Measurements from ENCODE around the gene PRSS12. TPM values are rescaled to one million over a fixed set of nuclear protein-coding genes. Genes with fewer than 3 reads are reported as not detected.

PRSS12 gene, protein sequence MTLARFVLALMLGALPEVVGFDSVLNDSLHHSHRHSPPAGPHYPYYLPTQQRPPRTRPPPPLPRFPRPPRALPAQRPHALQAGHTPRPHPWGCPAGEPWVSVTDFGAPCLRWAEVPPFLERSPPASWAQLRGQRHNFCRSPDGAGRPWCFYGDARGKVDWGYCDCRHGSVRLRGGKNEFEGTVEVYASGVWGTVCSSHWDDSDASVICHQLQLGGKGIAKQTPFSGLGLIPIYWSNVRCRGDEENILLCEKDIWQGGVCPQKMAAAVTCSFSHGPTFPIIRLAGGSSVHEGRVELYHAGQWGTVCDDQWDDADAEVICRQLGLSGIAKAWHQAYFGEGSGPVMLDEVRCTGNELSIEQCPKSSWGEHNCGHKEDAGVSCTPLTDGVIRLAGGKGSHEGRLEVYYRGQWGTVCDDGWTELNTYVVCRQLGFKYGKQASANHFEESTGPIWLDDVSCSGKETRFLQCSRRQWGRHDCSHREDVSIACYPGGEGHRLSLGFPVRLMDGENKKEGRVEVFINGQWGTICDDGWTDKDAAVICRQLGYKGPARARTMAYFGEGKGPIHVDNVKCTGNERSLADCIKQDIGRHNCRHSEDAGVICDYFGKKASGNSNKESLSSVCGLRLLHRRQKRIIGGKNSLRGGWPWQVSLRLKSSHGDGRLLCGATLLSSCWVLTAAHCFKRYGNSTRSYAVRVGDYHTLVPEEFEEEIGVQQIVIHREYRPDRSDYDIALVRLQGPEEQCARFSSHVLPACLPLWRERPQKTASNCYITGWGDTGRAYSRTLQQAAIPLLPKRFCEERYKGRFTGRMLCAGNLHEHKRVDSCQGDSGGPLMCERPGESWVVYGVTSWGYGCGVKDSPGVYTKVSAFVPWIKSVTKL
- polyA plus RNA-seq (2012; ENCODE audit: insufficient read length, low read depth), result 11.9 TPM

DNA sequence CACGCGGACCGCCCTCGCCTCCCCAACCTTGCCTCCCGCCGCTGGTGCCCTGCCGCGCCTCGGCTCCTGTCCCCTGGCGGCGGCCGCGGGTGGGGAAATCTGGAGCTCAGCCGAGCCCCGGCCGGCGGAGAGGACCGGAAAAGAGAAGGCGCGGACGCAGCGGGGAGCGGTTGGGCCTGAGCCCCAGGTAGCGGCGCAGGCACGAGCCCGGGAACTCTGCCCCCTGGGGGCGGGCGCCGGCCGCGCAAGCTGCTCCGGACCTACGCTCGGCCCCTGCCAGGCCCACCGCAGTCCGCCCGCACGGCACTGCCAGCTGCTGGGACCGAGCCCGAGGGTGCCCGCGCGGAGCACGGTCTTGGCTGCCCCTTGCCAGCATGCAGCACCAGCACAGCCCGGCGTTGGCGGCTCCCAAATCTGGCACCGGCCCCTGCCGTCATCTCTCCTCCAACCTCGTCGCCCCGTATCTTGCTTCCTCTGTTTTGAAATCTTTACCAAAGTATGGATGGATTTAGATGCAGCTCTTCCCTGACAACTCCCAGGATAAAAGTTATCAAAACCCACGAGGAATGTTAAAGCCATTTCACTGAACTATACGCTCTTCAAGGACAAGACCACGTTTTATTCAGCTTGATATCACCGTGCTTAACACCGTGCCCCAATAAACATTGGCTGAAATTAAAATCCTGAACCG lies at the start of gene PRSS12:
Gene PRSS12, minus strand, starts transcription at position 161 of the 691 bp plus-strand sequence. CDS start 283 bp downstream, outside the sequence.
- TF ChIP-seq SIN3A (IDR thresholded peaks at IDR 0.05; ENCODE audit: borderline replicate concordance, insufficient read depth, low read length) (no peak), POLR2AphosphoS5 (IDR thresholded peaks at IDR 0.05; ENCODE audit: low read depth, low read length) (no peak), TAF1 (IDR thresholded peaks at IDR 0.05; ENCODE audit: borderline replicate concordance, insufficient read depth, low read length) (no peak), FOXP2 (optimal IDR thresholded peaks at IDR 0.05; ENCODE audit: borderline replicate concordance, extremely low read depth, extremely low read length, insufficient read depth) (peak; percentile 52)
- TF ChIP-seq, protein P1, sequence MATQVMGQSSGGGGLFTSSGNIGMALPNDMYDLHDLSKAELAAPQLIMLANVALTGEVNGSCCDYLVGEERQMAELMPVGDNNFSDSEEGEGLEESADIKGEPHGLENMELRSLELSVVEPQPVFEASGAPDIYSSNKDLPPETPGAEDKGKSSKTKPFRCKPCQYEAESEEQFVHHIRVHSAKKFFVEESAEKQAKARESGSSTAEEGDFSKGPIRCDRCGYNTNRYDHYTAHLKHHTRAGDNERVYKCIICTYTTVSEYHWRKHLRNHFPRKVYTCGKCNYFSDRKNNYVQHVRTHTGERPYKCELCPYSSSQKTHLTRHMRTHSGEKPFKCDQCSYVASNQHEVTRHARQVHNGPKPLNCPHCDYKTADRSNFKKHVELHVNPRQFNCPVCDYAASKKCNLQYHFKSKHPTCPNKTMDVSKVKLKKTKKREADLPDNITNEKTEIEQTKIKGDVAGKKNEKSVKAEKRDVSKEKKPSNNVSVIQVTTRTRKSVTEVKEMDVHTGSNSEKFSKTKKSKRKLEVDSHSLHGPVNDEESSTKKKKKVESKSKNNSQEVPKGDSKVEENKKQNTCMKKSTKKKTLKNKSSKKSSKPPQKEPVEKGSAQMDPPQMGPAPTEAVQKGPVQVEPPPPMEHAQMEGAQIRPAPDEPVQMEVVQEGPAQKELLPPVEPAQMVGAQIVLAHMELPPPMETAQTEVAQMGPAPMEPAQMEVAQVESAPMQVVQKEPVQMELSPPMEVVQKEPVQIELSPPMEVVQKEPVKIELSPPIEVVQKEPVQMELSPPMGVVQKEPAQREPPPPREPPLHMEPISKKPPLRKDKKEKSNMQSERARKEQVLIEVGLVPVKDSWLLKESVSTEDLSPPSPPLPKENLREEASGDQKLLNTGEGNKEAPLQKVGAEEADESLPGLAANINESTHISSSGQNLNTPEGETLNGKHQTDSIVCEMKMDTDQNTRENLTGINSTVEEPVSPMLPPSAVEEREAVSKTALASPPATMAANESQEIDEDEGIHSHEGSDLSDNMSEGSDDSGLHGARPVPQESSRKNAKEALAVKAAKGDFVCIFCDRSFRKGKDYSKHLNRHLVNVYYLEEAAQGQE (IDR thresholded peaks at IDR 0.05; ENCODE audit: insufficient read depth in 1 of 2, low read depth in 2 of 2, low read length in 2 of 2), result no peak

DNA sequence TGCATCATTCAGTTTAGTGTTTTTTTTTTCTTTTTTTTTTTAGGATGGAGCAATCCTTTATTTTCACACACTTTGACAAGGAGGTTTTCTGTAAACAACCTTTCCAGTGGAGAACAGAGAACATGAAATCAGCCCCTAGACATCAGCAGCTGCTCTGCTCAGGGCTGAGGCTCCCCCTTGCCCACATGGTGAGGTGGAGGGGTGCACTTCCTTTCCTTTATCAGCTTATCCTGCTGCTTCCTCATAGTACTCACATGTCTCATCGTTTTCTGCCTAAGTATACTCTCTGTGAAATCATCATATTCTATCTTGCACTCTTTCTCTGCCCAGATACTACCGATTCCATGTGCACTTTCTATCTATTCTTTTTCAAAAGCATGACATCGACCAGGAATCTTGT lies 47.6 kb upstream of the PRSS12 start:
- no peak for TF ChIP-seq TAF1 (IDR thresholded peaks at IDR 0.05; ENCODE audit: borderline replicate concordance, insufficient read depth, low read length)
- no peak for TF ChIP-seq FOXP2 (optimal IDR thresholded peaks at IDR 0.05; ENCODE audit: borderline replicate concordance, extremely low read depth, extremely low read length, insufficient read depth)
- TF ChIP-seq, protein P1 (IDR thresholded peaks at IDR 0.05; ENCODE audit: insufficient read depth in 1 of 2, low read depth in 2 of 2, low read length in 2 of 2), result no peak
- no peak for TF ChIP-seq SIN3A (IDR thresholded peaks at IDR 0.05; ENCODE audit: borderline replicate concordance, insufficient read depth, low read length)
- no peak for TF ChIP-seq POLR2AphosphoS5 (IDR thresholded peaks at IDR 0.05; ENCODE audit: low read depth, low read length)

DNA sequence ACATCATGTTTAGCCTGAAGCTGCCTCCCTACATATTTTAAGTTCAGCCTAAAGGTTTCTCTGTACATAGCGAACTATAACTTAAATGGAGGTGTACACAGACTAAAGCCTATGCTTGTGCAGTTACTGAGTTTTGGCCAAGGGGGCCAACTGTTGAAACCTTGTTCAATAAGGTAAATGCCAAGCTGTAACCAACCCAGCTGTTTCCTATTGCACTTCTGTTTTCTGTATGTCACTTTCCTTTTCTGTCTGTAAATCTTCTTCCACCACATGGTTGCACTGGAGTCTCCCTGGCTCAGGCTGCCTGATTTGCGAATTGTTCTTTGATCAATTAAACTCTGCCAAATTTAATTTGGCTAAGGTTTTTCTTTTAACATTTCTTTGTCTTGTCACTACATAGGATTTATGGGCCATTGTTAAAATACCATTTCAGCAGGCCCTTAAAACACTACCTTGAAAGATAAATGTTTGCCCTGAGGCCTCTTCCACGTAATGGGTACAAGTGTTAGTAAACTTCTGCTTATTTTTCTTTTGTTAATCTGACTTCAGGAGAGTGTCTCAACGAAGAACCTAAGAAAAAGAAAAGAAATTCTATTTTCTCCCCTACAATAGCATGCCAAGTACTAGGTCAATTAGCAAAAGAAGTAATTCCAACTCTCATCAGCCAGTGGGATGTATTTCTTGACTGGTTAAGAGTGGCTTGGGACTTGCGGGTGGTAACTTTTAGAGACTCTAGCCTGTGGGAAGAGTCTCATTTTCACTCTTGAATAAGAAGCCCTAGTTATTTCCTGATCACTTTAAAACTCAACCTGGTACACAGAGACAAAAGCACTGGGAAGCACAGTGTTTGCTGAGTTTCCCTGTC lies 45.7 kb upstream of the PRSS12 start:
- TF ChIP-seq, protein P1 (IDR thresholded peaks at IDR 0.05; ENCODE audit: insufficient read depth in 1 of 2, low read depth in 2 of 2, low read length in 2 of 2), result no peak
- TF ChIP-seq SIN3A (IDR thresholded peaks at IDR 0.05; ENCODE audit: borderline replicate concordance, insufficient read depth, low read length) (no peak), POLR2AphosphoS5 (IDR thresholded peaks at IDR 0.05; ENCODE audit: low read depth, low read length) (no peak), FOXP2 (optimal IDR thresholded peaks at IDR 0.05; ENCODE audit: borderline replicate concordance, extremely low read depth, extremely low read length, insufficient read depth) (no peak), TAF1 (IDR thresholded peaks at IDR 0.05; ENCODE audit: borderline replicate concordance, insufficient read depth, low read length) (no peak)

DNA sequence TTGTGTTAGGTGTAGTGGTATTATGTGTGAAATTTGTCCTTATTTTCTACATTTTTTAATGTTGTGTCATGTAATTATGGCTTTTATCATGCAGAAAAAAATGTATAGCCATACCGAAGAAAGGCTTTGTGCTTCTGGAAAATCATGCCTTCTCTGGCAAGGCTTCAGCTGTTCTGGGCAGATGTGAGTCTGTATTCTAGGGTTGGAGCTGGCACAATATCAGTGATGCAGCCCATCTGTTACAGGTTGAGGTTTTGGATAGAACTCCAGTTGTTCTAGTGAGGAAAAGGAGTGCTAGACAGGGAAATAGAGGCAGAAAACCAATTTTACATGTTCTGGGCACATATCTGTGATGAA lies 44.8 kb upstream of the PRSS12 start:
- TF ChIP-seq TAF1 (IDR thresholded peaks at IDR 0.05; ENCODE audit: borderline replicate concordance, insufficient read depth, low read length), result no peak
- no peak for TF ChIP-seq FOXP2 (optimal IDR thresholded peaks at IDR 0.05; ENCODE audit: borderline replicate concordance, extremely low read depth, extremely low read length, insufficient read depth)
- TF ChIP-seq, protein P1 (IDR thresholded peaks at IDR 0.05; ENCODE audit: insufficient read depth in 1 of 2, low read depth in 2 of 2, low read length in 2 of 2), result no peak
- no peak for TF ChIP-seq POLR2AphosphoS5 (IDR thresholded peaks at IDR 0.05; ENCODE audit: low read depth, low read length)
- TF ChIP-seq SIN3A (IDR thresholded peaks at IDR 0.05; ENCODE audit: borderline replicate concordance, insufficient read depth, low read length), result no peak
